ENCODE measurements around the gene SULT1A3.
"Not testable (repeated sequence)": the region's sequence is repeated elsewhere in the genome, so short reads cannot be mapped to it uniquely, and the experiment has no call there.

Gene SULT1A3

DNA sequence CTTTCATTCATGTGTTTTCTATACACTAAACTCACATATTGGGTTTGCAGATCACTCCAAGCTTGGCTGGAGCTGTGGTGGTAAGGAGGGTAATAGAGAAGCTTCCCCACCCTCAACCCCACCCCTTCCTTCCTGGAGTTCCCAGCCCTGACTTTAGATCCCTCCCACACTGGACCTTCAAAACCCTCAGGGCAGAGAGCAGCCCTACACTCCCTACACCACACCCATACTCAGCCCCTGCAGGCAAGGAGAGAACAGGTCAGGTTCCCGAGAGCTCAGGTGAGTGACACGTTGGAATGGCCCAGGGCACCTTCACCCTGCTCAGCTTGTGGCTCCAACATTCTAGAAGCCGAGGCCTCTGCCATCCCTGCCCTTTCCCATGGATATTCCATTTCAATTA is at the start of gene SULT1A3:
TSS of gene SULT1A3 (plus strand) at position 207 of the 400 bp plus-strand sequence. CDS start 1,474 bp downstream, outside the sequence.
- not testable (repeated sequence) for DNase-seq

DNA sequence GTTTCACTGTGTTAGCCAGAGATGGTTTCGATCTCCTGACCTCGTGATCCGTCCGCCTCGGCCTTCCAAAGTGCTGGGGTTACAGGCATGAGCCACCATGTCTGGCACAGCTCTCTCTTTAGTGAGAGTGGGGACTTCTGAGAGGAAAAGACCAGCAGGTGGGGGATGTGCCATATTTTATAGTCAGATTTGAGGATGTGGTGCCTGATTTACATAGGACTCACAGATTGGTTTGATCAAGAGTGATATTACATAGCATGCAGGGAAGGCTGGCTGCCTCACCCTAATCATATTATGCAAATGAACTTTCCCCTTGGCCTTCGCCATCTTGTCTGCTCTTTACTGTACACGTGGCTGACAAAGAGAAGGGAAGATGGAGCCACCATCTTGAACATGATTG is 48.0 kb upstream of the SULT1A3 start:
- no peak for DNase-seq

DNA sequence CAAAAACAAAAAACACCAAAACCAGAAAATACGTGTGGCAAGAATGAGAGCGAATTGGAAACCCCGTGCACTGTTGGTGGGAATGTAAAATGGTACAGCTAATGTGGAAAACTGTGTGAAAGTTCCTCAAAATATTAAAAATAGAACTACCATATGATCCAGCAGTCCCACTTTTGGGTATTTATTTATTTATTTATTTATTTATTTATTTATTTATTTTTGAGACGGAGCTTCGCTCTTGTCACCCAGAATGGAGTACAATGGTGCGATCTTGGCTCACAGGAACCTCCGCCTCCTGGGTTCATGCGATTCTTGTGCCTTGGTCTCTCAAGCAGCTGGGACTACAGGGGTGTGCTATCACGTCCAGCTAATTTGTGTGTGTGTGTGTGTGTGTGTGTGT is 46.5 kb upstream of the SULT1A3 start:
- no peak for DNase-seq

DNA sequence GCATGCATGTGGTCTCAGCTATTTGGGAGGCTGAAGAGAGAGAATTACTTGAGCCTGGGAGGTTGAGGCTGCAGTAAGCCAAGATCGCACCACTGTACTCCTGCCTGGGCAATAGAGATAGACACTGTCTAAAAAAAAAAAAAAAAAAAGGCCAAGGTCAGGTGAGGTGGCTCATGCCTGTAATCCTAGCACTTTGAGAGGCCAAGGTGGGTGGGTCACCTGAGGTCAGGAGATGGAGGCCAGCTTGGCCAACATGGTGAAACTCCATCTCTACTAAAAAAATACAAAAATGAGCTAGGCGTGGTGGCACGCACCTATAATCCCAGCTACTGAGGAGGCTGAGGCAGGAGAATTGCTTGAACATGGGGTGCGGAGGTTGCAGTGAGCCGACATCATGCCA is 43.9 kb upstream of the SULT1A3 start:
- DNase-seq = no peak

DNA sequence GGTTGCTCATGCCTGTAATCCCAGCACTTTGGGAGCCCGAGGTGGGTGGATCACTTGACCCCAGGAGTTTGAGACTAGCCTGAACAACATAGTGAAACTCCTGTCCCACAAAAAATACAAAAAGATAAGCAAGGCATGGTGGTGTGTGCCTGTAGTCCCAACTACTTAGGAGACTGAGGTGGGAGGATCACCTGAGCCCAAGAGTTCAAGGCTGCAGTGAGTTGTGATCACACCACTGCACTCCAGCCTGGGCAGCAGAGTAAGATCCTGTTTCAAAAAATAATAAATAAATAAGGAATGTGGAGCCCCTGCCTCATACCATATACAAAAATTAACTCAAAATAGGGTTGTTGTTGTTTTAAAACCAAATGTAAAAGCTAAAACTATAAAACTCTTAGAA is 41.8 kb upstream of the SULT1A3 start:
- DNase-seq = no peak

DNA sequence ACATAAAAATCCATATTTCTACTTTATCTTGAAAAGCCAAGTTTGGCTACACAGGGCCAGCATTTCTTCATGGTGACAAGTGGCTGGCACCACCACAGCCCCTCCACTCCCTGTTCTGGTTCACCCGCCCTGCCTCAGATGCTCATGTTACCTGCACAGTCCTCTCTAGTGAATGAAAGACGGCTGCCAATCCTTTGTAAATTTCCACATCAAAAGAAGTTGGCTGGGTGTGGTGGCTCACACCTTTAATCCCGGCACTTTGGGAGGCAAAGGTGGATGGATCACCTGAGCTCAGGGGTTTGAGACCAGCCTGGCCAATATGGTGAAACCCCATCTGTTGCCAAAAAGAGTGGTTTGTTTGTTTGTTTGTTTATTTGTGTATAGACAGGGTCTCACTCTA is 35.5 kb upstream of the SULT1A3 start:
- DNase-seq = no peak

DNA sequence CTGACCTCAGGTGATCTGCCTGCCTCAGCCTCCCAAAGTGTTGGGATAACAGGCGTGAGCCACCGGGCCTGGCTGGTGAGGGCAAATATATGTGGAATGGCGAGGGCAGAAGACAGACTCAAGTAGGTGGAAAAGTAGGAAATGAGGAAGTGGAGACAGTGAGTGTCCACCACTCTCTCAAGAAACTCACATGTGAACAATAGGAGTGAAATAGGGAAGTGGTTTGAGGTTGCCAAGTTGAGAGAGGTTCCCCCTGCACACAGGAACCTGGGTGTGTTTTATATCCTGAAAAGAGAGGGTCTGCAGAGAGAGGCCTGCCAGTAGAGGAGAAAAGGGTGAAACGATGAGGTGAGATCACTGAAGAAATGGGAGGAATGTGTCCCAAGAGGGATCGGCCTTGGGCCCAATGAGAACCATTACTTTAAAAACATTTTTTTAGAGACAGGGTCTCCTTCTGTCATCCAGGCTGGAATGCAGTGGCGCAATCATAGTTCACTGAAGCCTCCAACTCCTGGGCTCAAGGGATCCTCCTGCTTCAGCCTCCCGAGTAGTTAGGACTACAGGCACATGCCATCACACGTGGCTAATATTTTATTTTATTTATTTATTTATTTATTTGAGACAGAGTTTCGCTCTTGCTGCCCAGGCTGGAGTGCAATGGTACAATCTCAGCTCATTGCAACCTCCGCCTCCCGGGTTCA is 32.7 kb upstream of the SULT1A3 start:
- no peak for DNase-seq

DNA sequence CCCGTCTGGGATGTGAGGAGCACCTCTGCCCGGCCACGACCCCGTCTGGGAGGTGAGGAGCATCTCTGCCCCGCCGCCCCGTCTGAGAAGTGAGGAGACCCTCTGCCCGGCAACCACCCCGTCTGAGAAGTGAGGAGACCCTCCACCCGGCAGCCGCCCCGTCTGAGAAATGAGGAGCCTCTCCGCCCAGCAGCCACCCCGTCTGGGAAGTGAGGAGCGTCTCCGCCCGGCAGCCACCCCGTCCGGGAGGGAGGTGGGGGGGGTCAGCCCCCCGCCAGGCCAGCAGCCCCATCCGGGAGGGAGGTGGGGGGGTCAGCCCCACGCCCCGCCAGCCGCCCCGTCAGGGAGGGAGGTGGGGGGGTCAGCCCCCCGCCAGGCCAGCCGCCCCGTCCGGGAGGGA is 30.3 kb upstream of the SULT1A3 start:
- DNase-seq = not testable (repeated sequence)

DNA sequence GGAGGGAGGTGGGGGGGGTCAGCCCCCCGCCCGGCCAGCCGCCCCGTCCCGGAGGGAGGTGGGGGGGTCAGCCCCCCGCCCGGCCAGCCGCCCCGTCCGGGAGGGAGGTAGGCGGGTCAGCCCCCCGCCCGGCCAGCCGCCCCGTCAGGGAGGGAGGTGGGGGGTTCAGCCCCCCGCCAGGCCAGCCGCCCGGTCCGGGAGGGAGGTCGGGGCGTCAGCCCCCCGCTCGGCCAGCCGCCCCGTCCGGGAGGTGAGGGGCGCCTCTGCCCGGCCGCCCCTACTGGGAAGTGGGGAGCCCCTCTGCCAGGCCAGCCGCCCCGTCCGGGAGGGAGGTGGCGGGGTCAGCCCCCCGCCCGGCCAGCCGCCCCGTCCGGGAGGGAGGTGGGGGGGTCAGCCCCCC is 29.6 kb upstream of the SULT1A3 start:
- DNase-seq = not testable (repeated sequence)

DNA sequence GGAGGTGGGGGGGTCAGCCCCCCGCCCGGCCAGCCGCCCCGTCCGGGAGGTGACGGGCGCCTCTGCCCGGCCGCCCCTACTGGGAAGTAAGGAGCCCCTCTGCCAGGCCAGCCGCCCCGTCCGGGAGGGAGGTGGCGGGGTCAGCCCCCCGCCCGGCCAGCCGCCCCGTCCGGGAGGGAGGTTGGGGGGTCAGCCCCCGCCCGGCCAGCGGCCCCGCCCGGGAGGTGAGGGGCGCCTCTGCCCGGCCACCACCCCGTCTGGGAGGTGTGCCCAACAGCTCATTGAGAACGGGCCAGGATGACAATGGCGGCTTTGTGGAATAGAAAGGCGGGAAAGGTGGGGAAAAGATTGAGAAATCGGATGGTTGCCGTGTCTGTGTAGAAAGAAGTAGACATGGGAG is 28.9 kb upstream of the SULT1A3 start:
- not testable (repeated sequence) for DNase-seq

DNA sequence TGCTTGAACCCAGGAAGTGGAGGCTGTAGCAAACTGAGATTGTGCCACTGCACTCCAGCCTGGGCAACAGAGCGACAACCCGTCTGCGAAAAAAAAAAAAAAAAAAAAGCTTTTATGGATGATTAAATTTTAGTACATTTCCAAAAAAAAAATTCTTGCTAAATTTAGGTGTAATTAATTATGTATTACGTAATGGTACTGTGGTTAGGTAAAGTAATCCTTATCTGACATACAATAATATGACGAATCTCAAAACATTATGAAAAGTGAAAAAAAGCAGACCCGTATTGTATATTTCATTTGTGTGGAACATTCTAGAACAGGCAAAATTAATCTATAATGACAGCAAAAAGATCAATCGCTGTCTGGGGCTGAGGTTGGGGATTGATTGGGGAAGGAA is 26.0 kb upstream of the SULT1A3 start:
- no peak for DNase-seq

DNA sequence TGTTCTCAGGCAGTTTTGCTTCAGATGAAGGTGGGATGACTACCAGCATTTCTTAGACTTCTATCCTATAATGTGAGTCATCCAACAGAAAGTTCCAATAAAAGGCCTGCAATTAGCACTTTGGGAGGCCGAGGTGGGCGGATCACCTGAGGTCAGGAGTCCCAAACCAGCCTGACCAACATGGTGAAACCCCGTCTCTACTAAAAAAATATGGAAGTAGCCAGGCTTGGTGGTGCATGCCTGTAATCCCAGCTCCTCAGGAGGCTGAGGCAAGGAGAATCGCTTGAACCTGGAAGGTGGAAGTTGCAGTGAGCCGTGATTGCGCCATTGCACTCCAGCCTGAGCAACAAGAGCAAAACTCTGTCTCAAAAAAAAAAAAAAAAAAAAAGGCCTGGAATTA is 22.2 kb upstream of the SULT1A3 start:
- not testable (repeated sequence) for DNase-seq

DNA sequence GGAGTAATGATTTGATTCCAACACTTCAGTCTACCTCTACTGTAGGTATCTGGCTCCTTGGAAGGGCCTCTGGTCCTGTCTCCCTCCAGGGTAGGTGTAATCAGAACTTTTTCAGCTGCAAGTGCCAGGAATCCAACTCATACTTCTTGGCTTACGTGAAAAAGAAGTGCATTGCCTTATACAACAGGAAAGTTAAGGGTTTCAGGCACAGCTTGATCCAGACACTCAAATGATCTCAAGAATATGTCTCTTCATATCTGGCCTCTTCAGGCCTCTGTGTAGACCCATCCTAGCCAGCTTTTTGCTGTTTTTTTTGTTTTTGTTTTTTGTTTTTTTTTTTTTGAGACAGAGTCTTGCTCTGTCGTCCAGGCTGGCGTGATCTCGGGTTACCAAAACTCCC is 19.9 kb upstream of the SULT1A3 start:
- DNase-seq = no peak

DNA sequence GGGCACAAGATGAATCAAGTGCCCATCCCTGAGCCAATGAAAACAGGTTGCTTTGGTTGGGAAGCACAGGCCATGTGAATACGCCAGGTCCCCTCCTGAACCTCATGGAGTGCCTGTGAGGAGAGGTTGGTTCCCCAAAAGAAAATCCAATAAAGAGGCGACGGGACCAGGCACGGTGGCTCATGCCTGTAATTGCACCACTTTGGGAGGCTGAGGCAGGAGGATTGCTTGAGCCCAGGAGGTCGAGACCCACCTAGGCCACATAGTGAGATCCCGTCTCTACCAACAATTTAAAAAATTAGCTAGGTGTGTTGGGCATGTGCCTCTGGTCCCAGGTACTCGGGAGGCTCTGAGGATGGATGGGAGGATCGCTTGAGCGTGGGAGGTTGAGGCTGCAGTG is 19.1 kb upstream of the SULT1A3 start:
- no peak for DNase-seq

DNA sequence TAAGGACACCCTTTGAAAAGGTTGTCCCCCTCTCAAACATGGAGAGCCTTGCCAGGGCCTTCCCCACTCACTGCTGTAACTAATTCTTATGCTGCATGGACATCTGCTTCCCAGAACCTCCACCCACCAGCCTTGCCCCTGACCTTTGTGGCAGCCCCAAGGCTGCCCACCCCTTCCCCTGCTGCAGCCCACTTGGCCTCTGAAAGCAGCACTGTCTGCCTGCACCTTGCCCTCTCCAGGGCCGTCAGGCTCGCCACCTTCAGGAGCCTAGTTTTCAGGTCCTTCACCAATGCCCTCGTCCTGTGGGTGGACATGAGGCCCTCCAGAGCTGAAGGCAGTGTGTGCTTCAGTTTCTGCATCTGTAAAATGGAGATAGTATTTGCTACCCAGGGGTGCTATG is 18.3 kb upstream of the SULT1A3 start:
- no peak for DNase-seq

DNA sequence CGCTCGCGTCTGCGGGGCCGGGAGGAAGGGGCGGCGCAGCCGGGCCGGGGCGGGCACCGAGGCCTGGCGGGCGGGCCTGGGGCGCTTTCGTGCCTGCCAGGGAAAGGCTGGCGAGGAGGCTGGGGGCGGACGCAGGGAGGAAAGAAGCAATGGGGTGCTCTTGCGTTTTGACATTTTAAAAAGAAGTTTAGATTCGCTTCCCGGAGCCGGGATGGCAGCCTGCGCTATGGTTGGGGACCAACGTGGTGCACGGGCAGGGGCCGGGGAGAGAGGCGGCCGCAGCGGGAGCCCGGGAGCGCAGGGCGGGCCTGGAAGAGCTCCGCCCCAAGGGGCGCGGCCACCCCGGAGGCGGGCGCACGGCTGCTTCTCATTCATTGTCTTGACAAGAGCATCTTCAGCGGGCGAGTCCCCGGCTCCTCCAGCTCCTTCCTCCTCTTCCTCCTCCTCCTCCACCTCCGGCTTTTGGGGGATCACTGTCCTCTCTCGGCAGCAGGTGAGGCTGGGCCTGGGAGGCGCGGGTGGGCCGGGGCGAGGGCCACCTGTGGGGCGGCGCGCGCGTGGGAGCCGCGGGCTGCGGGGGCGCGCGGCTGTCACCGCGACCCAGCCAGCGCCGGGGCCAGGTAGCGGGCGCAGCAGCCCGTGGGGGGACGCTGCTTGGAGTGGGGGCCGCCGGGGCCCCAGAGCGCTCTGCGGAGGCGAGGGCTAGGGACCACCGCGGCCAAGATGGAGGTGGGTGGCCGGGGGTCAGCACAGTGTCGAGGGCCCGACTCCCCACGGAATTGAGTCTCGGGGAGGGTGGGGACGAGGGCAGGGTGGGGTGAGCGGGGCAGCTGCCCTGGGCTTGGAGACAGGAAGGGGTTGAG is 15.6 kb upstream of the SULT1A3 start, which contains the start of gene CORO1A:
TSS of gene CORO1A (plus strand) at position 370 of the 863 bp plus-strand sequence. CDS start 1,608 bp downstream, outside the sequence.
- no peak for DNase-seq

DNA sequence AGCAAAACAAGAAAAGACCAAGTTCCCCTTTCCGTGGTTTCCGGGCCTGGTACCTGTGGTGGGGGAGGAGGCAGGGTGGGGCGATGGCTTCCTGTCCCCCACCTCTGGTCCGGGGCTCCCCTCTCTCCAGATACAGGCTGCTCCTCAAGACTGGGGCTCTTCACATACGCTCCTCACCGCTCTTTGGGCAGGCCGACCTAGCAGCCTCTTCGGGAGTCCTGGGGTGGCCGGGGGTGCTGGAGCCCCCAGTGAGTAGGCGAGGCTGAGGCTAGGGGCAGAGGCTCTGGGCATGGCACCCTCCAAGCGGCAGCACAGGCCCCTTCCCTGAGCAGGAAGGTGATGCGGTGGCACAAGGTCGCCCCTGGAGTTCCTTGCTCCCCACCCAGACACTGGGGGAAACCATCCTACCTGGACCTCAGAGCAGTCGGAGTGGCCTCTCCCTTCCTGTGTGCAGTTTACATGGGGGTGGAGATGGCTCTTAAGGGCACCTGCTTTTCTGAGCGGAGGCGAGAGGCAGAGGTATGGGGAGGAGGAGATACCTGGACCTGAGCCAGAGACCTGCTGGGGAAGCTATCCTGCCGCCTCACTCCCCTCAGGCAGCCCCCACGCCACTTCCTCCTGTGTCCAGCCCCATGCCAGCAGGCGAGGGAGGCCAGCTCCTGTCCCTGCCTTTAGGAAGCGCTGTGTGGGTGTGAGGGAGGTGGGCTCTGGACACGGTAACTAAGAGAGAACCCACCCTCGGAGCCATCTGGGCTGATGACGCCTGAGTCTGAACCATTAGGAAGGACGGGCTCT is 14.8 kb upstream of the SULT1A3 start:
- DNase-seq = no peak

DNA sequence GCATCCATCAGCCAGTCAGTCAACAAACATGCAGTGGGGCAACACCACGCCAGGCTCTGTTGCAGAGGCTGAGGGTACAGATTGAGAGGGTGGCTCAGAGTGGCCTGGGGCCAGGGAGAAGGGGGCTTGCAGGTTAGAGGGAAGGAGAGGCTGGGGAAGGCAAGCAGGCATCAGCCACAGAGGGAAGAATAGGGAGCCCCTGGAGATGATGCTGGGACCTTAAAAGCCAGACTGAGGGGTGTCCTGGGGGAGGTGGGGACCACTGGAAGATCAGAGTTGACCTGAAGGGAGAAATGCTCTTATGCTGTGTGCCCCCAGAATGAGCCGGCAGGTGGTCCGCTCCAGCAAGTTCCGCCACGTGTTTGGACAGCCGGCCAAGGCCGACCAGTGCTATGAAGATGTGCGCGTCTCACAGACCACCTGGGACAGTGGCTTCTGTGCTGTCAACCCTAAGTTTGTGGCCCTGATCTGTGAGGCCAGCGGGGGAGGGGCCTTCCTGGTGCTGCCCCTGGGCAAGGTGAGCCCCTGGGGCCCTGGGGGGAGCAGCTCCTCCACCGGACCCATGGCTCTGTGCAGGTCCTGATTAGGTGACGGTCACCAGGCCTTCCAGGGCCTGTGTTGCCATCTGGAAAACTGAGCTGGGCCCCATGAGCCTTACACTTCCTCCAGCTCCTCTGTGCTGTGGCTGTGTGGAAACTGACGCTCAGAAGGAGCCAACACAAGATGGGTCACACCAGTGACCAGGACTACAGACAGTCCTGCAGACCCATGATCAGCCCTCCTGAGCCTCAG is 14.0 kb upstream of the SULT1A3 start:
- no peak for DNase-seq

DNA sequence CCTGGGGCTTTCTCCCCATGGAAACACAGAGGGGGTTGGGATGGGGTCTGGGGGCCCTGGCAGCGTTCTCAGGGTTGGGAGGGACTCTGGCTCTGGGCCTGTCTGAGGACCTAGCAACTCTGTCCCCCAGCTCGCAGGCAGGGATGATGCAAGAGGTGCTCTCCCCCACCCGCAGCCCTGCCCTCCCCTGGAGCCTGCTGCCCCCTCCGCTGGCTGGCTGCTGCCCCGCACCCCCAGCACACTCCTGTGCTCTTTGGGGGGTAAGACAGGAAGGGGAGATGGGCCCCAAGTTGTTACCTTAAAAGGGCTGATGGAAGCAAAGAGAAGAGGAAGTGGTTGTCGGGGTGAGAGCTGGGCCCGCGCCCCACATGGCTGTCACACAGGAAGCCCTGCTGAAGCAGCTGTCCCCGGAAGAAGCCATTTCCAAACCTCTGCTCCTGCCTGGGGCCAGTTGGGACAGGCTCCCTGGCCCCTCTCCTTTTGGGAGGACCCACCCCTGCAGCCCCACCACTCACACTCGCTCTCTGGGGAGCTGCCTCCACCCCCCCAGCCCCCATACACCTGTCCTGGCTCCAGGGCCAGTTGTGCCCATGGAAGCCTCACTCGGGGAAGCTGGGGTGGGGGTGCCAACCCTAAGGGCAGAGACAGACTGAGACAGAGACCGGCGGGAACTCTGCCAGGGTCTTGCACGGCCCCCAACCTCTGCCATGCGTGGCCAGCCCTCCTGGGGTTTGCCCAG is 13.2 kb upstream of the SULT1A3 start:
- DNase-seq = no peak

DNA sequence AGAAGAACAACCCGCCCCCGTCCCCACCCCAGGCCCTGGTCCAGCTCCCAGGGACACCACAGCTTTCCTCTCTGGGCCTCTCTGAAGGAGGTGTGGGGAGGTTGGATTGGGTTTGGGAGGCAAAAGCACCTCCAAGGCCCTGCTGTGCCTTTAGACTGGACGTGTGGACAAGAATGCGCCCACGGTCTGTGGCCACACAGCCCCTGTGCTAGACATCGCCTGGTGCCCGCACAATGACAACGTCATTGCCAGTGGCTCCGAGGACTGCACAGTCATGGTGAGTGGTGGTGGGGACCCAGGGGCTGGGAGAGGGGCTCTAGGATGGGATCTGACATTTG is 12.6 kb upstream of the SULT1A3 start:
- DNase-seq = no peak

DNA sequence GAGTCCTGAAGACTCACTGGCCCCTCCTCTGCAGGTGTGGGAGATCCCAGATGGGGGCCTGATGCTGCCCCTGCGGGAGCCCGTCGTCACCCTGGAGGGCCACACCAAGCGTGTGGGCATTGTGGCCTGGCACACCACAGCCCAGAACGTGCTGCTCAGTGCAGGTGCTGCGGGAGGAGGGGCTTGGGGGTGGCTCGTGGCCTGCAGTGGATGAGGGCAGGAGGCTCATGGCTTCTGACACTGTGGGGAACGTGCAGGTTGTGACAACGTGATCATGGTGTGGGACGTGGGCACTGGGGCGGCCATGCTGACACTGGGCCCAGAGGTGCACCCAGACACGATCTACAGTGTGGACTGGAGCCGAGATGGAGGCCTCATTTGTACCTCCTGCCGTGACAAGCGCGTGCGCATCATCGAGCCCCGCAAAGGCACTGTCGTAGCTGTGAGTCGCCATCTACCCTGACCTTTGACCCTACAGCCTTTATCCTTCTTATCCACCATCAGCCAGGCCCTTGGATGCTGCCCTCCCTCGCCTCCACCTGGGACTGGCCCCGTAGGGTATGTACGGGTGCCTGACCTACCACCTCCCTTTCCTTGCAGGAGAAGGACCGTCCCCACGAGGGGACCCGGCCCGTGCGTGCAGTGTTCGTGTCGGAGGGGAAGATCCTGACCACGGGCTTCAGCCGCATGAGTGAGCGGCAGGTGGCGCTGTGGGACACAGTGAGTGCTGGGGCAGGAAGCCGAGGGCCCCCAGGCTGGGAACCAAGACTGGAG is 12.1 kb upstream of the SULT1A3 start:
- no peak for DNase-seq
